HepG2 (cell line): Measurements from ENCODE around the gene CHST4. TPM values are rescaled to one million over a fixed set of nuclear protein-coding genes. Genes with fewer than 3 reads are reported as not detected.

Source experiments
- ATAC-seq: fragments of 200-7000 bp; cut with Tn5 transposase; 3 replicates; pipeline ENCODE4 v1.9.1; 2020; ENCODE audit warnings: mild to moderate bottlenecking, moderate library complexity
- BruUV-seq: library from RNA; stranded (reverse); fragments of 400-500 nt; replicated peaks from 2 replicates; lab custom pipeline; 2021; lab: Mats Ljungman, UMichigan
- CTCF ChIA-PET: fragments of 300-600 bp; formaldehyde crosslinking; extraction: SDS; loops from one replicate; lab custom pipeline; 2021; ENCODE audit warnings: low total read pairs, inconsistent platforms, low intra/inter-chr PET ratio; lab: Yijun Ruan, JAX
- POLR2A ChIA-PET: fragments of 350-600 bp; sonication (Branson Sonifier 250); formaldehyde crosslinking; loops from one replicate; lab custom pipeline; 2020; ENCODE audit warnings: antibody characterized with exemption, inconsistent platforms; lab: Yijun Ruan, JAX
- DNase-seq: peaks from one replicate; pipeline ENCODE4 v3.0.0-alpha.2; 2015; ENCODE audit warnings: low spot score
- FAIRE-seq: peaks from 3 replicates; lab custom pipeline; 2011; peaks lifted over from hg19 to GRCh38; lab: Jason Lieb, UNC
- H2AFZ ChIP-seq: one replicate; pipeline ENCODE4 v1.6.1; 2011; ENCODE audit warnings: low read length, inconsistent platforms
- H3K27ac ChIP-seq: fragments of 300-600 bp; 3 replicates; pipeline ENCODE4 v1.8.0; 2011; ENCODE audit warnings: mixed run types, mild to moderate bottlenecking, mixed read lengths, low read length, inconsistent platforms; ENCODE audit not compliant: insufficient read depth; ENCODE audit errors: extremely low read length
- H3K27me3 ChIP-seq, 2 experiments: fragments of 200-600 bp in 1 of 2; 2 replicates in 1 of 2; 3 replicates in 1 of 2; pipeline versions ENCODE4 v1.6.0 to v1.8.0; 2011; ENCODE audit warnings: low read length in 2 of 2, mild to moderate bottlenecking in 2 of 2, moderate library complexity in 2 of 2, inconsistent platforms in 1 of 2; ENCODE audit not compliant: insufficient read depth in 2 of 2, control insufficient read depth in 1 of 2
- H3K36me3 ChIP-seq, 2 experiments: fragments of 200-600 bp in 1 of 2; replicated peaks in 1 of 2; 2 replicates in 1 of 2; 3 replicates in 1 of 2; pipeline versions ENCODE4 v1.5.1 to v1.8.0; 2011; ENCODE audit warnings: low read length in 2 of 2, inconsistent platforms in 1 of 2; ENCODE audit not compliant: insufficient read depth in 2 of 2, control insufficient read depth in 1 of 2
- H3K4me1 ChIP-seq: 2 replicates; pipeline ENCODE4 v1.5.1; 2012; ENCODE audit warnings: low read length, inconsistent platforms; ENCODE audit not compliant: insufficient read depth
- H3K4me2 ChIP-seq: 2 replicates; pipeline ENCODE4 v1.6.0; 2011; ENCODE audit warnings: low read depth, low read length, inconsistent platforms
- H3K4me3 ChIP-seq, 3 experiments: fragments of 200-600 bp in 1 of 3; sonication (generic), shearing (Covaris generic) in 1 of 3; replicated peaks in 1 of 3; 2 replicates each; pipeline ENCODE4 v1.5.1; 2011 to 2016; ENCODE audit warnings: low read length in 3 of 3, inconsistent platforms in 2 of 3, low read depth in 2 of 3, mild to moderate bottlenecking in 2 of 3, control low read depth in 1 of 3, mixed read lengths in 1 of 3; ENCODE audit not compliant: insufficient read depth in 1 of 3
- H3K79me2 ChIP-seq: one replicate; pipeline ENCODE4 v1.6.1; 2011; ENCODE audit warnings: low read length, inconsistent platforms; ENCODE audit not compliant: insufficient read depth
- H3K9ac ChIP-seq: 2 replicates; pipeline ENCODE4 v1.6.0; 2011; ENCODE audit warnings: mild to moderate bottlenecking, low read depth, low read length, inconsistent platforms; ENCODE audit not compliant: insufficient read depth
- H3K9me3 ChIP-seq: 2 replicates; pipeline ENCODE4 v1.5.1; 2012; ENCODE audit warnings: mild to moderate bottlenecking, low read length
- H4K20me1 ChIP-seq: 2 replicates; pipeline ENCODE4 v1.6.0; 2011; ENCODE audit warnings: inconsistent platforms, mild to moderate bottlenecking, low read length, moderate library complexity; ENCODE audit not compliant: insufficient read depth
- GATAD2A ChIP-seq: IDR thresholded peaks from 2 replicates; pipeline ENCODE4 v1.6.1; 2016
- MBNL3 ChIP-seq: fragments of 250-450 bp; sonication (Bioruptor Pico); conservative IDR thresholded peaks from 2 replicates; pipeline ENCODE4 v1.8.0; 2022; ENCODE audit warnings: mild to moderate bottlenecking, inconsistent platforms
- RARG ChIP-seq: sonication (generic); formaldehyde crosslinking; IDR thresholded peaks from 2 replicates; pipeline ENCODE4 v1.4.0; 2020; ENCODE audit warnings: low read depth, mild to moderate bottlenecking, missing genetic modification reagents
- SRF ChIP-seq: IDR thresholded peaks from 2 replicates; pipeline ENCODE4 v1.6.1; 2011; ENCODE audit warnings: mild to moderate bottlenecking, low read depth, low read length, moderate library complexity
- ZNF3 ChIP-seq: IDR thresholded peaks from 2 replicates; pipeline ENCODE4 v1.7.0; 2017; ENCODE audit warnings: inconsistent platforms
- ZNF333 ChIP-seq: sonication (generic); formaldehyde crosslinking; IDR thresholded peaks from 2 replicates; pipeline ENCODE4 v1.4.0; 2020; ENCODE audit warnings: mild to moderate bottlenecking, missing genetic modification reagents, borderline replicate concordance
- ZNF446 ChIP-seq: sonication (generic); formaldehyde crosslinking; IDR thresholded peaks from 2 replicates; pipeline ENCODE4 v1.5.0; 2020; ENCODE audit warnings: mild to moderate bottlenecking, missing genetic modification reagents
- ZNF652 ChIP-seq: IDR thresholded peaks from 2 replicates; pipeline ENCODE4 v1.6.1; 2016; ENCODE audit warnings: low read depth, borderline replicate concordance
- ZNF784 ChIP-seq: sonication (generic); formaldehyde crosslinking; IDR thresholded peaks from 2 replicates; pipeline ENCODE4 v1.5.1; 2020; ENCODE audit warnings: missing genetic modification reagents, mild to moderate bottlenecking, borderline replicate concordance
- ZNF83 ChIP-seq: sonication (generic); formaldehyde crosslinking; IDR thresholded peaks from 2 replicates; pipeline ENCODE4 v1.4.0; 2020; ENCODE audit warnings: missing genetic modification reagents, mild to moderate bottlenecking, borderline replicate concordance
- WGBS: methylation state at CpG from one replicate; pipeline ENCODE4 v1.1.6; 2017; ENCODE audit warnings: low lambda C conversion rate; 5-methylcytosine and 5-hydroxymethylcytosine counted together
- in situ Hi-C: cut with HindIII; loops from 2 replicates; pipeline ENCODE4 v1.10.0; 2017; ENCODE audit warnings: low pct_unique_long_range_greater_than_20kb; ENCODE audit not compliant: extremely low pct_ligation_motif_present
- intact Hi-C: fragments of 100-400 bp; cut with micrococcal nuclease; formaldehyde crosslinking; loops from one replicate; pipeline ENCODE4 v1.10.0; 2022; ENCODE audit not compliant: unreplicated experiment
- polyA plus RNA-seq, 8 experiments: library from polyadenylated mRNA; depleted of rRNA in 3 of 8; stranded (reverse) in 7 of 8; unstranded in 1 of 8; fragments of >200 nt; fragmentation: Illumina TruSeq in 4 of 8; extraction: Trizol in 4 of 8; gene quantifications; 2 replicates each; pipeline versions ENCODE4 v1.2.1 to v1.2.3, GENCODE V29; 2011 to 2016; ENCODE audit warnings: low read depth in 4 of 8, missing spikeins in 1 of 8, mixed read lengths in 1 of 8; ENCODE audit not compliant: insufficient read depth in 1 of 8
- total RNA-seq, 5 experiments: library from RNA; depleted of rRNA; stranded (reverse); fragments of >200 nt; fragmentation: Illumina TruSeq; extraction: Trizol; gene quantifications; 2 replicates each; pipeline ENCODE4 v1.2.3, GENCODE V29; 2016; ENCODE audit warnings: low read depth in 1 of 5
- TF ChIP-seq, protein P1 (sequence below): sonication (generic); formaldehyde crosslinking; IDR thresholded peaks from 2 replicates; pipeline ENCODE4 v1.4.0; 2020; ENCODE audit warnings: missing genetic modification reagents, borderline replicate concordance

CHST4 gene
- total and polyA plus RNA-seq, 2 of the 13 experiments (the other 11 are each of a cell fraction or from before 2014, with no cell fraction given): not detected

DNA sequence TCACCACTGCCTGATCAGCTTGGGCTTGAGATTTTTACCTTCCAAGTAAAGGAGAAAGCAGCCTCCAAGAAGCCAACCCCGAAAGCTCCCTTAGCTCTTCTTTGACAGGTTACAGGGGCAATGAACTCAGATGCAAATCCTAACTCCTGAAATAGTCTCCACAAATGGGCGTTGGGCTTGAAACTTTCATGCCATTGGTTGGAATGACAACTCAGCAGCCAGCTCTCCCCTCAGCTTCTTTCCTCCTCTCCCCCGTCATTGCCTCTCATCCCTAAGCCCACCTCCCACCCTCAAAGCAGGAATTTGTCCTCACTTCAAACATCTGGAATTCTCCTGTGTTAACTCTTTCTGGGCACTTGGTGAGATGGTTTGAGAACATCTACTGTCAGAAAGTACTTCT is 50.7 kb downstream of the CHST4 start, which contains the start of gene TAT:
Gene TAT (minus strand): TSS at position 122 of the 400 bp plus-strand sequence. CDS start 677 bp downstream, outside the sequence.
- Histone ChIP-seq H3K36me3 (no peaks in the 10 kb centered on the region), H4K20me1 (no peaks in the 10 kb centered on the region), H2AFZ (peak within 1 kb of the TSS; percentile 43), H3K27me3 (no peaks in the 10 kb centered on the region), H3K4me1 (peaks cover 82% of the 10 kb centered on the region), H3K27ac (no peak within 1 kb of the TSS), H3K9ac (no peak within 1 kb of the TSS), H3K9me3 (no peaks in the 10 kb centered on the region), H3K79me2 (no peaks in the 10 kb centered on the region), H3K4me2 (no peak within 1 kb of the TSS), H3K4me3 (no peak within 1 kb of the TSS)
- POLR2A ChIA-PET: interaction anchor here (1.2 to 2.4 kb wide), 3 partner anchors 8 to 17 kb away, joined by 6 to 17 read pairs (median 9); no protein-coding TSS in a partner anchor
- intact Hi-C loops: no loop called here
- FAIRE-seq (no peak), ATAC-seq (no peak), DNase-seq (peak; percentile 23)
- in situ Hi-C loops: no loop called here
- TF ChIP-seq ZNF83 (CRISPR knock-in tag) (no peak), ZNF652 (CRISPR knock-in tag) (peak; percentile 74; the same call in 1 of the 2 replicates), GATAD2A (0 out of 2 replicates have a peak, but pooled peaks have one; percentile 9), RARG (CRISPR knock-in tag) (no peak), ZNF446 (CRISPR knock-in tag) (no peak), SRF (peak; percentile 62), ZNF784 (CRISPR knock-in tag) (no peak), MBNL3 (CRISPR knock-in tag) (no peak), ZNF3 (CRISPR knock-in tag) (no peak), ZNF333 (no peak)
- TF ChIP-seq, protein P1, sequence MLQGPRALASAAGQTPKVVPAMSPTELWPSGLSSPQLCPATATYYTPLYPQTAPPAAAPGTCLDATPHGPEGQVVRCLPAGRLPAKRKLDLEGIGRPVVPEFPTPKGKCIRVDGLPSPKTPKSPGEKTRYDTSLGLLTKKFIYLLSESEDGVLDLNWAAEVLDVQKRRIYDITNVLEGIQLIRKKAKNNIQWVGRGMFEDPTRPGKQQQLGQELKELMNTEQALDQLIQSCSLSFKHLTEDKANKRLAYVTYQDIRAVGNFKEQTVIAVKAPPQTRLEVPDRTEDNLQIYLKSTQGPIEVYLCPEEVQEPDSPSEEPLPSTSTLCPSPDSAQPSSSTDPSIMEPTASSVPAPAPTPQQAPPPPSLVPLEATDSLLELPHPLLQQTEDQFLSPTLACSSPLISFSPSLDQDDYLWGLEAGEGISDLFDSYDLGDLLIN (CRISPR knock-in tag): no peak
- CTCF ChIA-PET: no interaction called here
- no TSS peak for BruUV-seq
- WGBS: 53% methylated on average over 3 of the region's 3 CpGs
